K562 (cell line): ENCODE measurements around the gene CCDC106. TPM values are rescaled to one million over a fixed set of nuclear protein-coding genes. Genes with fewer than 3 reads are reported as not detected.
A peak's percentile ranks its signal among the peaks of the same experiment; 100 is the strongest.

ENCODE experiments used
- ATAC-seq: fragments of 200-7000 bp; cut with Tn5 transposase; 3 replicates; pipeline ENCODE4 v1.9.1; 2020; ENCODE audit warnings: moderate library complexity
- BruUV-seq: library from RNA; stranded (reverse); fragments of 400-500 nt; replicated peaks from 2 replicates; lab custom pipeline; 2021; lab: Mats Ljungman, UMichigan
- CTCF ChIA-PET: fragments of 300-600 bp; formaldehyde crosslinking; extraction: SDS; loops from one replicate; lab custom pipeline; 2021; ENCODE audit warnings: low intra/inter-chr PET ratio; lab: Yijun Ruan, JAX
- POLR2A ChIA-PET: fragments of 300-600, 350-650 bp; sonication (Branson Sonifier 250); formaldehyde crosslinking; extraction: SDS; loops from one replicate; lab custom pipeline; 2021; ENCODE audit warnings: antibody characterized with exemption, inconsistent platforms; lab: Yijun Ruan, JAX
- DNase-seq, 4 experiments: peaks; one replicate each; pipeline versions ENCODE4 v3.0.0 to v3.0.0-alpha.2; 2011 to 2018; ENCODE audit warnings: low spot score in 3 of 4, mixed read lengths in 3 of 4; ENCODE audit errors: extremely low read depth in 1 of 4
- FAIRE-seq: peaks from 2 replicates; lab custom pipeline; 2011; peaks lifted over from hg19 to GRCh38; lab: Jason Lieb, UNC
- H2AFZ ChIP-seq: 2 replicates; pipeline ENCODE4 v1.6.0; 2011; ENCODE audit warnings: low read depth, low read length, control low read depth, inconsistent platforms
- H3K27ac ChIP-seq: fragments of 200-600 bp; 3 replicates; pipeline ENCODE4 v1.8.0; 2011; ENCODE audit warnings: low read depth, mild to moderate bottlenecking, control low read depth, inconsistent platforms, low read length, moderate library complexity, mixed read lengths; ENCODE audit errors: extremely low read depth
- H3K27me3 ChIP-seq, 2 experiments: fragments of 300-600 bp in 1 of 2; 2 replicates in 1 of 2; 3 replicates in 1 of 2; pipeline versions ENCODE4 v1.6.0 to v1.8.0; 2011; ENCODE audit warnings: inconsistent platforms in 2 of 2, low read length in 2 of 2, mild to moderate bottlenecking in 1 of 2, mixed read lengths in 1 of 2, moderate library complexity in 1 of 2; ENCODE audit not compliant: control insufficient read depth in 2 of 2, insufficient read depth in 2 of 2
- H3K36me3 ChIP-seq: fragments of 300-600 bp; 3 replicates; pipeline ENCODE4 v1.8.0; 2011; ENCODE audit warnings: mild to moderate bottlenecking, low read length, inconsistent platforms; ENCODE audit not compliant: control insufficient read depth, insufficient read depth
- H3K4me1 ChIP-seq, 2 experiments: fragments of 200-600 bp in 1 of 2; replicated peaks in 1 of 2; 2 replicates in 1 of 2; 3 replicates in 1 of 2; pipeline versions ENCODE4 v1.5.1 to v1.8.0; 2011; ENCODE audit warnings: inconsistent platforms in 2 of 2, low read length in 2 of 2, mild to moderate bottlenecking in 1 of 2, mixed read lengths in 1 of 2, moderate library complexity in 1 of 2; ENCODE audit not compliant: control insufficient read depth in 2 of 2, insufficient read depth in 2 of 2
- H3K4me2 ChIP-seq: 2 replicates; pipeline ENCODE4 v1.6.1; 2011; ENCODE audit warnings: low read length, control low read depth, inconsistent platforms, mixed read lengths; ENCODE audit not compliant: insufficient read depth
- H3K4me3 ChIP-seq: fragments of 200-600 bp; sonication (generic), shearing (Covaris generic); 2 replicates; pipeline ENCODE4 v1.5.1; 2016; ENCODE audit warnings: control low read depth, inconsistent platforms
- H3K79me2 ChIP-seq: fragments of 200-600 bp; 3 replicates; pipeline ENCODE4 v1.8.0; 2011; ENCODE audit warnings: low read length, inconsistent platforms; ENCODE audit not compliant: control insufficient read depth, insufficient read depth
- H3K9ac ChIP-seq, 2 experiments: 2 replicates each; pipeline versions ENCODE4 v1.6.0 to v1.6.1; 2011; ENCODE audit warnings: low read depth in 2 of 2, low read length in 2 of 2, control low read depth in 1 of 2, inconsistent platforms in 1 of 2, mild to moderate bottlenecking in 1 of 2, mixed read lengths in 1 of 2; ENCODE audit not compliant: insufficient read depth in 1 of 2
- H3K9me1 ChIP-seq: one replicate; pipeline ENCODE4 v1.6.0; 2011; ENCODE audit warnings: inconsistent platforms, mild to moderate bottlenecking, low read length, moderate library complexity; ENCODE audit not compliant: control insufficient read depth, insufficient read depth
- H3K9me3 ChIP-seq: replicated peaks from 2 replicates; pipeline ENCODE4 v1.5.1; 2011; ENCODE audit warnings: low read depth, low read length, inconsistent platforms; ENCODE audit not compliant: control insufficient read depth, insufficient read depth
- H4K20me1 ChIP-seq: replicated peaks from 2 replicates; pipeline ENCODE4 v1.6.1; 2011; ENCODE audit warnings: low read length, inconsistent platforms, mixed read lengths; ENCODE audit not compliant: control insufficient read depth, insufficient read depth
- ARID4B ChIP-seq: sonication (generic); formaldehyde crosslinking; IDR thresholded peaks from 2 replicates; pipeline ENCODE4 v1.8.0; 2022; ENCODE audit warnings: mild to moderate bottlenecking, missing genetic modification reagents
- CBX5 ChIP-seq: IDR thresholded peaks from 2 replicates; pipeline ENCODE4 v1.6.1; 2014; ENCODE audit warnings: low read depth, borderline replicate concordance
- CEBPG ChIP-seq, 3 experiments: fragments of 200-800 bp in 1 of 3; sonication (Bioruptor generic) in 1 of 3; sonication (generic) in 1 of 3; formaldehyde crosslinking in 1 of 3; IDR thresholded peaks in 2 of 3; conservative IDR thresholded peaks in 1 of 3; 2 replicates each; pipeline versions ENCODE4 v1.6.1 to v1.8.0; 2016 to 2022; ENCODE audit warnings: missing compliant biosample characterization in 2 of 3, missing genetic modification characterization in 2 of 3, mild to moderate bottlenecking in 1 of 3, missing genetic modification reagents in 1 of 3
- JUNB ChIP-seq: fragments of 450-650 bp; formaldehyde crosslinking; conservative IDR thresholded peaks from 2 replicates; pipeline ENCODE4 v1.4.0; 2020; ENCODE audit warnings: mild to moderate bottlenecking
- MAX ChIP-seq: sonication (generic); formaldehyde crosslinking; IDR thresholded peaks from 2 replicates; pipeline ENCODE4 v1.9.0; 2022; ENCODE audit warnings: mild to moderate bottlenecking, missing genetic modification reagents
- MECOM ChIP-seq: fragments of 250-450 bp; sonication (Bioruptor Pico); IDR thresholded peaks from 2 replicates; pipeline ENCODE4 v1.8.0; 2022; ENCODE audit warnings: inconsistent platforms
- SMARCA4 ChIP-seq: fragments of 450-650 bp; IDR thresholded peaks from 2 replicates; pipeline ENCODE4 v1.6.1; 2016
- ZBTB33 ChIP-seq: sonication (generic); formaldehyde crosslinking; IDR thresholded peaks from 2 replicates; pipeline ENCODE4 v1.8.1; 2023; ENCODE audit warnings: mild to moderate bottlenecking, missing genetic modification reagents
- ZNF224 ChIP-seq: sonication (generic); formaldehyde crosslinking; IDR thresholded peaks from 2 replicates; pipeline ENCODE4 v1.8.0; 2022; ENCODE audit warnings: mild to moderate bottlenecking, missing genetic modification reagents
- ZNF444 ChIP-seq: fragments of 250-450 bp; sonication (Bioruptor Pico); IDR thresholded peaks from 2 replicates; pipeline ENCODE4 v1.4.0; 2020; ENCODE audit warnings: mild to moderate bottlenecking, moderate library complexity
- ZNF644 ChIP-seq: fragments of 200-800 bp; sonication (Bioruptor generic); IDR thresholded peaks from 2 replicates; pipeline ENCODE4 v1.6.1; 2016; ENCODE audit warnings: low read depth, missing genetic modification characterization, missing compliant biosample characterization
- ZNF764 ChIP-seq: fragments of 250-450 bp; sonication (Bioruptor Pico); IDR thresholded peaks from 2 replicates; pipeline ENCODE4 v1.4.0; 2020; ENCODE audit warnings: low read depth, mild to moderate bottlenecking, moderate library complexity
- WGBS: fragments of 100-300 bp; shearing (Covaris generic); methylation state at CpG from one replicate; pipeline ENCODE4 v1.1.6; 2016; ENCODE audit warnings: low coverage, mixed read lengths; ENCODE audit not compliant: insufficient coverage; ENCODE audit errors: missing lambda C conversion rate; 5-methylcytosine and 5-hydroxymethylcytosine counted together
- in situ Hi-C: fragments of 300-500 bp; cut with MboI; formaldehyde crosslinking; loops from 4 replicates; pipeline ENCODE4 v1.15.0; 2018; ENCODE audit warnings: inconsistent platforms, mixed read lengths
- intact Hi-C: fragments of 100-400 bp; cut with micrococcal nuclease; formaldehyde crosslinking; loops from 2 replicates; pipeline ENCODE4 v1.14.2; 2022
- polyA plus RNA-seq, 8 experiments: library from polyadenylated mRNA; depleted of rRNA in 4 of 8; stranded (reverse) in 5 of 8; unstranded in 3 of 8; fragments of >200 nt; fragmentation: Nextera tagmentation in 2 of 8; fragmentation: Illumina TruSeq in 1 of 8; extraction: Ambion mirVana in 2 of 8; extraction: Trizol in 1 of 8; gene quantifications; 2 replicates each; pipeline versions ENCODE4 v1.2.1 to v1.2.3, GENCODE V29; 2011 to 2014; ENCODE audit warnings: inconsistent platforms in 1 of 8, missing spikeins in 1 of 8
- total RNA-seq, 7 experiments: library from RNA; depleted of rRNA in 6 of 7; stranded (reverse); fragments of >200 nt in 6 of 7; fragmentation: Illumina TruSeq in 2 of 7; extraction: Trizol in 2 of 7; gene quantifications; 2 replicates each; pipeline versions ENCODE4 v1.2.1 to v1.2.3, GENCODE V29; 2011 to 2021; ENCODE audit warnings: low replicate concordance in 1 of 7

The CCDC106 gene
- total and polyA plus RNA-seq, 9 of the 15 experiments (the other 6 are each of a cell fraction or from before 2014, with no cell fraction given), result 0.10 to 27.5 (median 15.0) TPM; not detected in 1

GRCh38 chr19:55651236-55651635 is 3.2 kb downstream of the CCDC106 start (continued):
- no peak for TF ChIP-seq MAX (CRISPR knock-in tag)
- TF ChIP-seq ZNF644 (tag), result no peak
- TF ChIP-seq CBX5, result no peak
- no peak for TF ChIP-seq ZNF764 (CRISPR knock-in tag)
- TF ChIP-seq JUNB, result no peak
- no peak for TF ChIP-seq MECOM

- CTCF ChIA-PET, result interaction anchor here (0.6 to 2.8 kb wide), 3 partner anchors 20 to 445 kb away, joined by 3 to 27 read pairs (median 12); no protein-coding TSS in a partner anchor
- Histone ChIP-seq H3K9me3 (no peaks in the 10 kb centered on the region), H3K4me1 (peaks cover 18 to 70% of the 10 kb centered on the region in 2 experiments; a peak in 4 of 5 replicates), H3K9ac (peak overlapping the region in 1 of 2 experiments; percentile 99; a peak in 2 of 4 replicates), H3K4me2 (no peak overlapping the region), H3K27me3 (no peaks in the 10 kb centered on the region), H4K20me1 (peaks cover 17% of the 10 kb centered on the region), H2AFZ (no peak overlapping the region), H3K79me2 (peaks cover 49% of the 10 kb centered on the region), H3K27ac (peak overlapping the region; percentile 100; the same call in 1 of the 3 replicates), H3K4me3 (no peak overlapping the region), H3K9me1 (no peaks in the 10 kb centered on the region), H3K36me3 (peaks cover 47% of the 10 kb centered on the region)
- ATAC-seq (no peak), DNase-seq (no peak), FAIRE-seq (no peak)
- in situ Hi-C loops (no loop called here), intact Hi-C loops (no loop called here)
- 96% methylated on average over 9 of the region's 71 CpGs for WGBS
- POLR2A ChIA-PET, result interaction anchor here (0.7 kb wide), 1 partner anchor 20 kb away, joined by 3 read pairs; no protein-coding TSS in a partner anchor
- no TSS peak for BruUV-seq
- TF ChIP-seq CEBPG (CRISPR knock-in tag; IDR thresholded peaks at IDR 0.05), result no peak
- TF ChIP-seq CEBPG (tag; conservative IDR thresholded peaks at IDR 0.05 in 1 of 2, IDR thresholded peaks at IDR 0.05 in 1 of 2), result no peak
- TF ChIP-seq ZNF444 (CRISPR knock-in tag), result no peak
- no peak for TF ChIP-seq ZNF224 (CRISPR knock-in tag)
- TF ChIP-seq ARID4B (CRISPR knock-in tag), result 0 out of 2 replicates have a peak, but pooled peaks have one; percentile 20
- 0 out of 2 replicates have a peak, but pooled peaks have one; percentile 36 for TF ChIP-seq ZBTB33 (CRISPR knock-in tag)
- TF ChIP-seq SMARCA4, result no peak
Measured at GRCh38 chr19:55652311-55653128, 4.5 kb downstream of the CCDC106 start.
